ENCODE data around the gene CTRL. TPM values are rescaled to one million over a fixed set of nuclear protein-coding genes. Genes with fewer than 3 reads are reported as not detected.

Gene CTRL
- total and polyA plus RNA-seq, 12 donors, result 0.39 to 2.0 (median 0.84) TPM

DNA sequence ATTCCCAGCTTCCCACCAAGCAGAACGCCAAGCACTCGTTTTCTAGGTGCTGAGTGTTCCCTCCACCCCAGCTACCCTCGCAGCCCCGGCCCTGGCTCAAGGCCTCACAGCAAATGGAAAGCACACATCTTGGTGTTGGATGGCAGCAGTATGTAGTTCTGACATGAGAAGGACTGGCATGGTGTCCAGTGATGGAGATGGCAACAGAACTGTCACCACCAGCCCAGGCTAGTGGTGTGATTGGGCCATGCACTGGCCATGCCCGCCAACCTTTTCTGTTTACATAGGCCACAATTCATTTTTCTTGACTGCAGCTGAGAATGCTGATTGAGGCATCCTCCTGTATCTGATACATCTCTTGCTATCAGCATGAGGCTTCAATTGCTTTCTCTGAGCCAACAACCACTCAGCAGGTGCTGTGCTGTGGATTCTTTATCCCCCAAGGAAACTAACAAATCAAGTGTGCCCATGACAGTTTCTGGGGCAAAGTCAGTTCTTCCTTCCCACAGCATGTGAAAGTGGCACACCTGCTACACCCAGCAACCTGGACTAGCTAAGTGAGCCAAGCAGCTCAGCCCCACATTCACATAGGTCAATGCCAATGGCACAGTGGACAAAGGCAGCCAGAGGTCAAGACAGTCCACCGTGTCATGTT is 32.9 kb upstream of the CTRL start:
- intact Hi-C loops (cut with DNase I), result no loop called here
- WGBS, 2 donors, result 55 to 64% methylated on average over 6 of the region's 6 CpGs
- peak overlapping the region in 2 of 10 donors; percentile 17 to 25 for H3K4me3 ChIP-seq
- no peaks in the 10 kb centered on the region for H3K9me3 ChIP-seq
- ATAC-seq (no peak), DNase-seq (no peak)
- no peak for TF ChIP-seq CTCF (IDR thresholded peaks at IDR 0.05)
- H3K36me3 ChIP-seq, result peaks cover 0 to 53% (median 24%) of the 10 kb centered on the region in 9 donors
- H3K4me1 ChIP-seq, result peaks cover 71 to 90% (median 78%) of the 10 kb centered on the region in 9 donors
- H3K27ac ChIP-seq, result peak overlapping the region in 9 of 10 donors; percentile 94 to 100 (median 100)
- H3K27me3 ChIP-seq, result no peaks in the 10 kb centered on the region

GRCh38 chr16:67963662-67964321 is 32.1 kb upstream of the CTRL start:
- TF ChIP-seq CTCF (IDR thresholded peaks at IDR 0.05), result no peak
- H3K36me3 ChIP-seq, result peaks cover 0 to 61% (median 28%) of the 10 kb centered on the region in 9 donors
- intact Hi-C loops (cut with DNase I), result no loop called here
- DNase-seq (peak in 1 of 2 donors; percentile 60), ATAC-seq (peak in 2 of 8 donors; percentile 3 to 5)
- peak overlapping the region in 5 of 10 donors; percentile 3 to 25 (median 17) for H3K4me3 ChIP-seq
- peaks cover 79 to 90% (median 85%) of the 10 kb centered on the region in 9 donors for H3K4me1 ChIP-seq
- no peaks in the 10 kb centered on the region for H3K9me3 ChIP-seq
- H3K27me3 ChIP-seq, result no peaks in the 10 kb centered on the region
- H3K27ac ChIP-seq, result peak overlapping the region in 9 of 10 donors; percentile 85 to 100 (median 100)
- WGBS, 2 donors, result 37 to 39% methylated on average over 32 of the region's 32 CpGs

DNA sequence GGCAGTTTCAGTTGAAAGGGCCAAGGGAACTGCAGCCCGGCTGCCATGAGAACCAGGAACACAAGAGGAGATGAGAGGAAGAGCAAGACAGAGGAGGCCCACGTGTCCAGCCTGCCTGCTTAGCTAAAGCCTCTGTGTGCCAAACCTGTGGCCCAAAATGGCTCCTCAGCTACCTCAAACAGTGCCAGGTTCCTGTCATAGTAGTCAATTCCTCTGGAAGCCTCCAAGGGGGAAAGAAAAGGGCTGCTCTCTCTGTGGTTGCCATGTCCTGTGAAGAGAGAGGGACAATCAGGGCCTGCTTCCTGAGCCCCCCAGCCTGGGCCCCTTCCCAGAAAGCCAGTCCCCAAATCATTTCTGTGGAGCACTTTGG is 31.6 kb upstream of the CTRL start:
- Histone ChIP-seq H3K36me3 (peaks cover 0 to 66% (median 30%) of the 10 kb centered on the region in 9 donors), H3K4me3 (peak overlapping the region in 3 of 10 donors; percentile 3 to 17 (median 14)), H3K27me3 (no peaks in the 10 kb centered on the region), H3K9me3 (no peaks in the 10 kb centered on the region), H3K4me1 (peaks cover 82 to 95% (median 90%) of the 10 kb centered on the region in 9 donors), H3K27ac (peak overlapping the region in 9 of 10 donors; percentile 85 to 100 (median 100))
- DNase-seq (no peak), ATAC-seq (peak in 4 of 8 donors; percentile 2 to 27 (median 12))
- no peak for TF ChIP-seq CTCF (IDR thresholded peaks at IDR 0.05)
- WGBS, 2 donors, result 26 to 28% methylated on average over 2 of the region's 2 CpGs
- intact Hi-C loops (cut with DNase I), result no loop called here

DNA sequence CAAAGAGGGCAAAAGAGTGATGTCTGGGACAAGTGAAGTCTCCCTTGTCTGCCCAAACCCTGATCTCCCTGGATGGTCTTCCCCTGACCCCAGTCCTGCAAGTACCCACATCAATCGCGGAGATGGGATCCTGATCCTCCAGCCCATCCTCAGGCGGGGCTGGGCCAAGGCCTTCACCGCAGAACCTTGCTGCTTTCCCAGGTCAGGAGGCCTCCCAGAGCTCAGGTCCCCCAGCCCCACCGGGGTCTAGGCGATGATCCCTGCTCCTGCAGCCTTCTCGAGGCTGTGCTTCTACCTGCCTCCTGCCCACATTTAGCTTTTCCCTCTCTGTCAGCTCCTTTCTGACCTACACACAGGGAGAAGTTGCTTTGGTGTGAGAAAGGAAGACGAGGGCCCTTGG is 30.5 kb upstream of the CTRL start:
- intact Hi-C loops (cut with DNase I), result no loop called here
- no peaks in the 10 kb centered on the region for H3K27me3 ChIP-seq
- WGBS, 2 donors, result 94 to 95% methylated on average over 8 of the region's 8 CpGs
- ATAC-seq, result no peak
- H3K4me1 ChIP-seq, result peaks cover 81 to 92% (median 88%) of the 10 kb centered on the region in 9 donors
- peak overlapping the region in 9 of 10 donors; percentile 85 to 100 (median 100) for H3K27ac ChIP-seq
- TF ChIP-seq CTCF (IDR thresholded peaks at IDR 0.05), result no peak
- no peak overlapping the region for H3K4me3 ChIP-seq
- H3K36me3 ChIP-seq, result peaks cover 0 to 78% (median 42%) of the 10 kb centered on the region in 9 donors
- H3K9me3 ChIP-seq, result no peaks in the 10 kb centered on the region
- DNase-seq, result no peak

Measured in heart right ventricle (tissue), 16 donors.